Osteocyte (in vitro differentiated cells): ENCODE measurements around the gene C1QL3. TPM values are rescaled to one million over a fixed set of nuclear protein-coding genes. Genes with fewer than 3 reads are reported as not detected.

ENCODE experiments used
- DNase-seq: peaks from one replicate; pipeline ENCODE4 v3.0.0; 2021; ENCODE audit warnings: mixed read lengths; ENCODE audit not compliant: unreplicated experiment; ENCODE audit errors: extremely low spot score
- H3K27ac Mint-ChIP-seq: one replicate; pipeline ENCODE4 v1.8.0; 2021; ENCODE audit warnings: mild to moderate bottlenecking, mixed read lengths; ENCODE audit not compliant: unreplicated experiment
- H3K27me3 Mint-ChIP-seq: one replicate; pipeline ENCODE4 v1.8.0; 2021; ENCODE audit warnings: mixed read lengths; ENCODE audit not compliant: unreplicated experiment
- H3K36me3 Mint-ChIP-seq: one replicate; pipeline ENCODE4 v1.8.0; 2021; ENCODE audit warnings: mixed read lengths; ENCODE audit not compliant: unreplicated experiment
- H3K4me1 Mint-ChIP-seq: one replicate; pipeline ENCODE4 v1.8.0; 2021; ENCODE audit warnings: mixed read lengths; ENCODE audit not compliant: unreplicated experiment
- H3K4me3 Mint-ChIP-seq: one replicate; pipeline ENCODE4 v1.8.0; 2021; ENCODE audit warnings: mild to moderate bottlenecking, moderate library complexity, mixed read lengths; ENCODE audit not compliant: unreplicated experiment
- H3K9me3 Mint-ChIP-seq: one replicate; pipeline ENCODE4 v1.8.0; 2021; ENCODE audit warnings: mixed read lengths; ENCODE audit not compliant: unreplicated experiment
- total RNA-seq: library from RNA; stranded (reverse); gene quantifications from 2 replicates; pipeline ENCODE4 v1.2.1, GENCODE V29; 2021
- TF ChIP-seq, protein P1 (sequence below): fragments of 200-600 bp; sonication (generic); IDR thresholded peaks from 2 replicates; pipeline ENCODE4 v1.5.0; 2021; ENCODE audit warnings: antibody characterized with exemption, mild to moderate bottlenecking, moderate library complexity

Gene C1QL3
- total RNA-seq, 1 donor from 2014 or later = not detected

DNA sequence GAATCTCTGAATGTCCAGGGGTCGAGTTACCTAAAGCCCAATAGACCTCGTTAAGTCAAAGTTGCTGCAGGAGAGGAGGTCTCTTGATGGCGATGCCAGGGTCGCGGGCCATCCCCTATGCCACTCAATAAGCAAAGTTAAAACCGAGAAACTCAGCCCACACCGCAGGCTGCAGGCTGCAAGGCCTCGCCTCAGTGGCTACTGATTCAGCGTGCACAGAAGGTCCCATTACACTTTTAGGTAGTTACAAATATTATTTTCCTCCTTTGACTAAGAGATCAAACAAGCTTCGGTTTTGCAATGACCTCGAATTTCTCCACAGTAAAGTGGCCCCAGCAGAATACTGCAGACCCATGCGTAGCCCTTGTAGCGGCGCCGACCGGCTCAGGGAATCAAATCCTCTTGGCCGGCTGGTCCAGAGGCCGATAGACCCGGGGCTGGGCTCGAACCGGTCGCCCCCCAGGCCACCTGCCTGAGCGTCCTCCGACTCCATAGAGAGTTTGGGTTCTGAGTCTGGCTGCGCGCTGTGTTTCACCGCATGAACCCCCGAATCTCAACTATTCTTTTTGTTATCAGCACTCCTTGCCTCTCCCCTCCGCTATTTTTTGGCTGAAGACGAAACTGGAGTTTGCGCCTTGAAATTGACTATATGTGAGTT lies 2.3 kb downstream of the C1QL3 start:
- peak overlapping the region; percentile 66 for H3K4me3 Mint-ChIP-seq
- DNase-seq = no peak
- no peaks in the 10 kb centered on the region for H3K36me3 Mint-ChIP-seq
- H3K9me3 Mint-ChIP-seq = no peaks in the 10 kb centered on the region
- no peak overlapping the region for H3K27ac Mint-ChIP-seq
- H3K27me3 Mint-ChIP-seq = peaks cover 71% of the 10 kb centered on the region
- peaks cover 14% of the 10 kb centered on the region for H3K4me1 Mint-ChIP-seq
- TF ChIP-seq, protein P1, sequence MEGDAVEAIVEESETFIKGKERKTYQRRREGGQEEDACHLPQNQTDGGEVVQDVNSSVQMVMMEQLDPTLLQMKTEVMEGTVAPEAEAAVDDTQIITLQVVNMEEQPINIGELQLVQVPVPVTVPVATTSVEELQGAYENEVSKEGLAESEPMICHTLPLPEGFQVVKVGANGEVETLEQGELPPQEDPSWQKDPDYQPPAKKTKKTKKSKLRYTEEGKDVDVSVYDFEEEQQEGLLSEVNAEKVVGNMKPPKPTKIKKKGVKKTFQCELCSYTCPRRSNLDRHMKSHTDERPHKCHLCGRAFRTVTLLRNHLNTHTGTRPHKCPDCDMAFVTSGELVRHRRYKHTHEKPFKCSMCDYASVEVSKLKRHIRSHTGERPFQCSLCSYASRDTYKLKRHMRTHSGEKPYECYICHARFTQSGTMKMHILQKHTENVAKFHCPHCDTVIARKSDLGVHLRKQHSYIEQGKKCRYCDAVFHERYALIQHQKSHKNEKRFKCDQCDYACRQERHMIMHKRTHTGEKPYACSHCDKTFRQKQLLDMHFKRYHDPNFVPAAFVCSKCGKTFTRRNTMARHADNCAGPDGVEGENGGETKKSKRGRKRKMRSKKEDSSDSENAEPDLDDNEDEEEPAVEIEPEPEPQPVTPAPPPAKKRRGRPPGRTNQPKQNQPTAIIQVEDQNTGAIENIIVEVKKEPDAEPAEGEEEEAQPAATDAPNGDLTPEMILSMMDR = no peak

DNA sequence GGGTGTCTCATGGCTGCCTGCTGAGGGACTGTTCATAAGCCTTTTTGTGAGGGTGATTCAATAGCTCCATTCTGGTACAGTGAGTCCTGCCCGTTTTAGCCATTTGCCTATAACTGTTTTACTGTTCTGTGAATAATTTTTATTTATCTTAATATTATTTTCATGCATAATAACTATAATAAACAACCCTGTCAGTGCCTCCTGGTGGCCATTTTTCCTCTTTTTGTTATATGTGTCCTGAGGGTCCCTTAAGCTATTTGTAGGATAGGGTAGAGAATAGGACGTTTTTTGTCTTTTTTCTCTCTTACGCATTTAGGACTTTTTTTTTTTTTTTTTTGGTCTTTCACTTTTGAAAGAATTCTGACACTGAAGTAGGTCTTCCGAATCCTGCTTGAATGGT lies 2.9 kb downstream of the C1QL3 start:
- Mint-ChIP-seq H3K27me3 (peaks cover 67% of the 10 kb centered on the region), H3K27ac (no peak overlapping the region), H3K9me3 (no peaks in the 10 kb centered on the region), H3K4me3 (no peak overlapping the region), H3K36me3 (no peaks in the 10 kb centered on the region), H3K4me1 (peaks cover 14% of the 10 kb centered on the region)
- DNase-seq = no peak
- TF ChIP-seq, protein P1 = peak; percentile 31

DNA sequence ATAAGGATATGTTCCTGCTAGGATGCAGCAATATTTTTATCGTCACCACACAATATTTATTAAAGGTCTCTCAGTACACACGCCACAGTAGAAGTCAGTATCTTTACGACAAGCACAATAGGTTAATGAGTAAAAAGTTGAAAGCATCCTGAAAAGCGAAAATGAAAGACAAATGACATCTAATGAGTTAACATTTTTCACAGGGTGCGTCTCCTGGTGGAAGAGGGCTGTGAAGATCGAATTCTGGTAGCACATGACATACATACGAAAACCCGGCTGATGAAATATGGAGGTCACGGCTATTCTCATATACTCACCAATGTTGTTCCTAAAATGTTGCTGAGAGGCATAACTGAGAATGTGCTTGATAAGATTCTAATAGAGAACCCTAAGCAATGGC lies 10.8 kb downstream of the C1QL3 start:
- no peaks in the 10 kb centered on the region for H3K36me3 Mint-ChIP-seq
- H3K4me3 Mint-ChIP-seq = no peak overlapping the region
- DNase-seq = no peak
- peaks cover 9% of the 10 kb centered on the region for H3K27me3 Mint-ChIP-seq
- H3K4me1 Mint-ChIP-seq = peaks cover 4% of the 10 kb centered on the region
- no peak overlapping the region for H3K27ac Mint-ChIP-seq
- TF ChIP-seq, protein P1 = no peak
- no peaks in the 10 kb centered on the region for H3K9me3 Mint-ChIP-seq

DNA sequence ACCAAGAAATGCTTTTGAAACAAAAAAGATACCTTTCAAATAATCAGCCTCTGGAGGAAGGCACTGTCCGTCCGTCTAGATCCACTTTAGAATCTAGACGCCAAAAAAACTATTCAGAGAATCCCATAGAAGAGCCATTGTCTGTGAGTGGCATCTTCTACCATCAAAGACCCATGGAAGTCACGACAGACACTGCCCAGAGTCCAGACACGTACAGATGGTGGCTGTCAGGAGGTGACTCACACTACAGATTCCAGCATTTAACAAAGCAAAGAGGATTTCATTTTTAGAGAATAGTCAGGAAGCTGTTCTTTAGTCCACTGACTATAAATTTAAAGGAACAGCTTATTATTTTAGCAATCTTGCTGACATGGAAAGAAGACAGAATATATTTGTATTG lies 11.7 kb downstream of the C1QL3 start:
- H3K9me3 Mint-ChIP-seq = no peaks in the 10 kb centered on the region
- no peaks in the 10 kb centered on the region for H3K36me3 Mint-ChIP-seq
- H3K27ac Mint-ChIP-seq = no peak overlapping the region
- TF ChIP-seq, protein P1 = no peak
- H3K27me3 Mint-ChIP-seq = peaks cover 8% of the 10 kb centered on the region
- DNase-seq = no peak
- H3K4me1 Mint-ChIP-seq = peaks cover 4% of the 10 kb centered on the region
- no peak overlapping the region for H3K4me3 Mint-ChIP-seq

DNA sequence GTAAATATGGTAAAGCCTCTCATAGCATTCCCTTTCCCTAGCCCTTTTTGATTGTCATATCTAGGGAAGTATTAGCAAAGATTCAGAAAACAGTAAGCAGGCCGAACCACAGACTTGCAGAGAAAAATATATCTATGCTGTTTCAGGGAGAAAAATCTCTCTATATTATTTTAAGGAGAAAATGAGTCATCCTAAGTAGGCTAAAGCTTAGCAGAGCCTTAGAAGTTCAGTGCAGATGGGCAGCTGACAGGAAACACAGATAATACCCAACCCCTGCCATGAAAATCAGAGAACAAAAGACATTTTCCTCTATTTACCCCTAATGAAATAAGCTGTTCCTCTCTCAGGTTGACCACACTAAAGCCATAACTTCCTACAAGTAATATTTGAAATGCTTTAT lies 16.5 kb downstream of the C1QL3 start:
- TF ChIP-seq, protein P1 = no peak

More for the DNA sequence above, 16.5 kb downstream of the C1QL3 start:
- no peak overlapping the region for H3K27ac Mint-ChIP-seq
- no peaks in the 10 kb centered on the region for H3K36me3 Mint-ChIP-seq
- no peaks in the 10 kb centered on the region for H3K9me3 Mint-ChIP-seq
- no peak for DNase-seq
- H3K4me3 Mint-ChIP-seq = no peak overlapping the region
- H3K27me3 Mint-ChIP-seq = no peaks in the 10 kb centered on the region
- H3K4me1 Mint-ChIP-seq = peaks cover 4% of the 10 kb centered on the region
